Esophagus squamous epithelium (tissue), 5 donors: ENCODE measurements around the gene TRIM68. TPM values are rescaled to one million over a fixed set of nuclear protein-coding genes. Genes with fewer than 3 reads are reported as not detected.

Source experiments
- DNase-seq: peaks from one replicate; lab custom pipeline; 2025; lab: John Stamatoyannopoulos, UW
- H3K27ac ChIP-seq, 4 donors: fragments of 200-600 bp; sonication (generic); one replicate each; pipeline ENCODE4 v1.5.1; 2016 to 2019; ENCODE audit warnings: mild to moderate bottlenecking in 1 of 4
- H3K27me3 ChIP-seq, 4 donors: fragments of 200-600 bp; sonication (generic); 1 replicate in 3 of 4; 2 replicates in 1 of 4; pipeline versions ENCODE4 v1.5.1 to v1.6.0; 2017 to 2021; ENCODE audit warnings: antibody characterized with exemption in 1 of 4
- H3K36me3 ChIP-seq, 3 donors: fragments of 200-600 bp; sonication (generic); one replicate each; pipeline ENCODE4 v1.5.1; 2016 to 2019
- H3K4me1 ChIP-seq, 3 donors: fragments of 200-600 bp; sonication (generic); one replicate each; pipeline ENCODE4 v1.5.1; 2017 to 2019
- H3K4me3 ChIP-seq, 4 donors: fragments of 200-600 bp; sonication (generic); 1 replicate in 3 of 4; 2 replicates in 1 of 4; pipeline ENCODE4 v1.5.1; 2016 to 2019; ENCODE audit warnings: mild to moderate bottlenecking in 2 of 4, moderate library complexity in 1 of 4
- H3K9me3 ChIP-seq, 3 donors: fragments of 200-600 bp; sonication (generic); one replicate each; pipeline ENCODE4 v1.5.1; 2016 to 2019
- CTCF ChIP-seq, 6 experiments: fragments of 450-650 bp in 4 of 6; fragments of 200-600 bp in 2 of 6; sonication (generic) in 2 of 6; IDR thresholded peaks; one replicate each; pipeline ENCODE4 v1.5.1; 2016 to 2019; ENCODE audit warnings: antibody characterized with exemption in 6 of 6, mild to moderate bottlenecking in 4 of 6, moderate library complexity in 4 of 6
- POLR2A ChIP-seq, 4 donors: fragments of 450-650 bp; IDR thresholded peaks; one replicate each; pipeline ENCODE4 v1.6.1; 2017; ENCODE audit warnings: antibody characterized with exemption in 4 of 4, mild to moderate bottlenecking in 4 of 4, moderate library complexity in 3 of 4
- WGBS, 2 donors: methylation state at CpG; one replicate each; pipeline ENCODE4 v1.1.5; 2018; 5-methylcytosine and 5-hydroxymethylcytosine counted together
- intact Hi-C: fragments of 100-400 bp; cut with DNase I; formaldehyde crosslinking; loops from one replicate; pipeline ENCODE4 v1.15.0; 2022
- total RNA-seq, 4 donors: library from RNA; depleted of rRNA; stranded (reverse); fragments of >200 nt; gene quantifications; one replicate each; pipeline ENCODE4 v1.1.0, GENCODE V29; 2016
- donor health status: DM: yes; HTN: yes; CAD: no.

The TRIM68 gene
- total RNA-seq, 4 donors from 2014 or later, result 6.2 to 12.1 (median 10.0) TPM

DNA sequence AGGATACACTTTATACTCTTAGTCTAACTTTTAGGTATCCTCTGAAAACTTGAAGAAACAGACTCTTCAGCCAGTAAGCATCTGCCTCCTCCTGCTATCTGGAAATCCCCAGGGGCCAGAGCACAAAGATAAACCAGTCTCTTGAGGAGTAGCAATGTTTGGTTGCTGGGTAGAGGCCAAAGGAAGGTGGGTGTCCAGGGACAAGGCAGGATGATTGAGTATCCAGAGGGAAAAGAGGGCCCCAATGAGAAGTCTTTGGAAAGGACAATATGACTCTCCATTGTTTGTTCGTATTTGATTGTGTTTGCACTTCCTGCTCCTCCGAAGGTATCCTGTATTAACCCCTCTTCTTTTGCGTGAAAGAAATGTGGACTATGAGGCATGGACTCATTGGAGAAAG lies 19.0 kb downstream of the TRIM68 start:
- TF ChIP-seq CTCF (IDR thresholded peaks at IDR 0.05) (no peak), POLR2A (IDR thresholded peaks at IDR 0.05) (no peak)
- Histone ChIP-seq H3K36me3 (no peaks in the 10 kb centered on the region), H3K4me1 (no peaks in the 10 kb centered on the region), H3K27ac (no peak overlapping the region), H3K9me3 (no peaks in the 10 kb centered on the region), H3K4me3 (no peak overlapping the region), H3K27me3 (peaks cover 0 to 21% (median 0%) of the 10 kb centered on the region in 4 donors)
- intact Hi-C loops, result no loop called here
- no peak for DNase-seq
- WGBS, 2 donors, result 40 to 52% methylated on average over 3 of the region's 3 CpGs

GRCh38 chr11:4581443-4581842 lies 26.6 kb downstream of the TRIM68 start, which contains the start of gene OR52I2:
TSS of gene OR52I2 (plus strand) at chr11:4581743.
- Histone ChIP-seq H3K27me3 (peaks cover 0 to 11% (median 0%) of the 10 kb centered on the region in 4 donors), H3K4me3 (no peak within 1 kb of the TSS), H3K4me1 (no peaks in the 10 kb centered on the region), H3K9me3 (no peaks in the 10 kb centered on the region), H3K36me3 (no peaks in the 10 kb centered on the region), H3K27ac (no peak within 1 kb of the TSS)
- no peak for DNase-seq
- intact Hi-C loops, result no loop called here
- no peak for TF ChIP-seq CTCF (IDR thresholded peaks at IDR 0.05)
- TF ChIP-seq POLR2A (IDR thresholded peaks at IDR 0.05), result no peak

- DNase-seq, result no peak
- WGBS, 2 donors, result 80 to 93% methylated on average over 1 of the region's 1 CpG
- Histone ChIP-seq H3K27ac (no peak overlapping the region), H3K36me3 (no peaks in the 10 kb centered on the region), H3K9me3 (no peaks in the 10 kb centered on the region), H3K4me1 (no peaks in the 10 kb centered on the region), H3K27me3 (peaks cover 0 to 13% (median 0%) of the 10 kb centered on the region in 4 donors), H3K4me3 (no peak overlapping the region)
- TF ChIP-seq CTCF (IDR thresholded peaks at IDR 0.05) (no peak), POLR2A (IDR thresholded peaks at IDR 0.05) (no peak)
- intact Hi-C loops, result no loop called here
Measured at GRCh38 chr11:4580124-4580523, 27.9 kb downstream of the TRIM68 start.

GRCh38 chr11:4578624-4579023 lies 29.4 kb downstream of the TRIM68 start:
- H3K4me3 ChIP-seq, result no peak overlapping the region
- no peaks in the 10 kb centered on the region for H3K9me3 ChIP-seq
- H3K27me3 ChIP-seq, result peaks cover 0 to 6% (median 0%) of the 10 kb centered on the region in 4 donors
- H3K4me1 ChIP-seq, result no peaks in the 10 kb centered on the region
- no peak for TF ChIP-seq CTCF (IDR thresholded peaks at IDR 0.05)
- TF ChIP-seq POLR2A (IDR thresholded peaks at IDR 0.05), result no peak
- no peak overlapping the region for H3K27ac ChIP-seq
- H3K36me3 ChIP-seq, result no peaks in the 10 kb centered on the region
- no peak for DNase-seq
- intact Hi-C loops, result no loop called here
- WGBS, 2 donors, result 77 to 83% methylated on average over 6 of the region's 6 CpGs

DNA sequence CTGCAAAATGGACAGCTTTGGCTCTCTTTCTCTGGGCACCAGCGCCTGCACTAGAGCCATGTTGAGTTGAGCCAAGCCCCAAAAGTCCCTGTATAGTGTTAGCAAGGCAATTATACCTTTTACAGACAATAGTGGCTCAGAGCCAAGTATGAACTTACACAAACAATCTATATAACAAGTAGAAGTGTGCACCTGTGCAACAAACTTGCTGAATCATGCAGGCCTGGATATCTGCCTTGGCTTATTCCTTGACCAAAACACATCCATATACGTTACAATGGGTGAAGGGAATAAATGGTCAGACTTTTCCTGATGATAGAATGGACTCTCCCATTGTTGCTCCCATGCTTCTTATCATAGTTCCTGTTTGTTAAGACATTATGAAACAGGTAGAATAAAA lies 30.3 kb downstream of the TRIM68 start:
- Histone ChIP-seq H3K27me3 (peaks cover 0 to 6% (median 0%) of the 10 kb centered on the region in 4 donors), H3K27ac (no peak overlapping the region), H3K4me1 (no peaks in the 10 kb centered on the region), H3K9me3 (no peaks in the 10 kb centered on the region), H3K4me3 (no peak overlapping the region), H3K36me3 (no peaks in the 10 kb centered on the region)
- intact Hi-C loops, result no loop called here
- TF ChIP-seq POLR2A (IDR thresholded peaks at IDR 0.05), result no peak
- TF ChIP-seq CTCF (IDR thresholded peaks at IDR 0.05), result no peak
- 48 to 55% methylated on average over 2 of the region's 2 CpGs for WGBS, 2 donors
- no peak for DNase-seq
